Measurements from ENCODE around the gene CDK6.

CDK6 gene

GRCh38 chr7:92788559-92789183 is 47.7 kb downstream of the CDK6 start:
- no peak for DNase-seq

DNA sequence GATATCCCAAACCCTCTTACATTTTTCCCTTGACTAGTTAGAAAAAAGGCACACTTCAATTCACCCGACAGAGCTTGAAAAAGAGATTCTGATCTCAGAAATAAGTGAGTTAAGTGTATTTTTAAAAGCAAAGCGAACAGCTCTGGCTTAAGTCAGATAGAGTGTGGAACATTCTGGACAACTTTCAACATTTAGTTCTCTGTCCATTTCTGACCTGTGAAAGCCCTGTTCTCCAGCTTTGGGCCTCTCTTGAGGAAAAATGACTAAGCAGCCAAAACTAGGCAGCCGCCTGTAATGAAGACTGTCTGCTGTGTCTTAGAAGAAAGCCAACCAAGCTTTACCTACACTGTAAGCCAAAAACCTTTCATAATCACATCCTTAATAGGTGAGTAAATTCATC is 50.5 kb downstream of the CDK6 start:
- peak; percentile 45 for DNase-seq

DNA sequence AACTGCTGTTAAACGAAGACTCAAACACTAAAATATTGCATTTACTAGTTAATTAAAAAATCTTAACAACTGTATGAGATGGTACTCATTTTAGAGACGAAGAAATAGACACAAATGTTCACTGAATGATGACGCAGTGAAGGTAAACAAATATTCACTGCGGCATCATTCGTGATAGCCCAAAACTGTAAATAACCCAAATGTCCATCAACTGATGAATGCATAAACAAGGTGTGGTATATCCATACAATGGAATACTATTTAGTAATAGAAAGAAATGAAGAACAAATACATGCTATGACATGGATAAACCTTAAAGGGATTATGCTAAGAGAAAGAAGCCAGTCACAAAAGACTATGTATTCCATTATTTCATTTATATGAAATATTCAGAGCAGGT is 51.4 kb downstream of the CDK6 start:
- DNase-seq, result no peak

GRCh38 chr7:92783260-92784201 is 52.8 kb downstream of the CDK6 start:
- no peak for DNase-seq

DNA sequence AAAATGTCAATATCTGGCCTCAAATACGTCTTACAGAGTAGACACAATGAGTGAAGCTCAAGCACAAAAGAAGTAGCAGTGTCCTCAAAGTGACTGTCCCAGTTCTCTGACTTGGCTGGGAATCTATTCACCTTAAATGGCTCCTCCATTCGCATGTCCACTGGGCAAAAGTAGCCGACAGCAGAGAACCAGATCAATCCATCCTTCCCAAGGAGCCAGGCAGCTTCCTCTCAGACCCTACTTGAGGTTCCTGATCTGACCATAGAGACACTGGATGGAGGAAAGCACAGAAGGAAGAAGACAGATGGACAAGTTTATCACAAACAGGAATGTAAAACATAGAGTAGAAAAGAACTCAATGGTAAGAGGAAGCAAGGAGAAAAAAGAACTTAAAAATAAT is 53.5 kb downstream of the CDK6 start:
- no peak for DNase-seq

GRCh38 chr7:92782236-92782635 is 54.1 kb downstream of the CDK6 start:
- no peak for DNase-seq

- peak; percentile 54 for DNase-seq
Measured at GRCh38 chr7:92781117-92781720, 55.2 kb downstream of the CDK6 start.

DNA sequence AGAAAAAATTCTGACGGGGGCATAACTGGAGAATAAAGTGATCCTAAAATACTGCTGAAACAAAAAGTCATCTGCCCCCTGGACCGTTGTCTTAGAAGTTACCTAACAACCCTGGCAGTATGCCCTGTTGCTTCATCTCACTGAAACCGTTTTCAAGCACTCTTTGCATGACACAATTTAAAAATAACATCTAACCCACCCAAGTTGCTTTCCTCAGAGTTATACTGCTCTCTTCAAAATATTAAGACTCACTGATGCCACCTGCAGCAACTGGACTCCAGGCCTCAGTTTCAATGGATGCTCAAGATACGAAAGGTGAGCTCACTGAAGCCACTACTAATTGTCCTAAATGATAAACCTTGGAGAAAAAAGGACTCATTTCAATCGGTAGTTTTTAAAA is 57.4 kb downstream of the CDK6 start:
- no peak for DNase-seq

DNA sequence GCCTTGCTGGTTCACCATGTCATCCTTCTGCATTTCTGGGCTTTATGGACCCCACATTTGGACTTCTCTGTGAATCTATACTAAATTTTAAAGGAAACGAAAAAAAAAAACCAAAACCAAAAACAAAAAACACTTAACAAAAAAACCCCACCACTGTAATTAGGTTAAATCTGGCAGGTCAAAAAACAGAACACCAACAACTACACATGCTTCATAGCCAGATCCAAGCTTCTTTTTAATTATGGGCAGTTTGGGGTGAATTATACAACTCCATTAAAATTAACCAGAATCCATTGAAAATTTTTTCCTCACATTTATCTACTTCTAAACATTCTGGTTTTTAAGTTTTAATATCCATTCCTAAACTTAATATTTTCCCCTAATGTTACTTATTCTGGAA is 58.4 kb downstream of the CDK6 start:
- no peak for DNase-seq

GRCh38 chr7:92773808-92774207 is 62.6 kb downstream of the CDK6 start:
- no peak for DNase-seq

DNA sequence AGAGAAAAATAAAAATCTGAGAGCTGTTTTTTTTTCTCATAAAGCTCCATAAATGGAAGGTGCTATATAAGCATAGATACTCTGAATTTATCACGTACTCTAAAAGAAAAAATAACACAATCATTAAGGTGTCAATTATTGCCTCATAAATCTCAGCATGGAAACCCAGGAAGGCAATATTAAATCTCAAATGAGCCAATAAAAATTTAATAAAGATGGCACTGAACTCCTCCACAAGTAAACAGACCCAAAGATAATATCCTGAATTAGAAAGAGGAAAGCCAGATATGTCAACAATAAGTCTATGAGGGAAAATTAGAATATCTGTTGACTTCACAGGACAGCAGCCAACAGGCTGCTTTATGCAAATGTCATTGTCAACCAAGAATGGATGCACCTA is 66.5 kb downstream of the CDK6 start:
- DNase-seq, result no peak

- DNase-seq, result no peak
Measured at GRCh38 chr7:92769394-92769699, 67.0 kb downstream of the CDK6 start.

DNA sequence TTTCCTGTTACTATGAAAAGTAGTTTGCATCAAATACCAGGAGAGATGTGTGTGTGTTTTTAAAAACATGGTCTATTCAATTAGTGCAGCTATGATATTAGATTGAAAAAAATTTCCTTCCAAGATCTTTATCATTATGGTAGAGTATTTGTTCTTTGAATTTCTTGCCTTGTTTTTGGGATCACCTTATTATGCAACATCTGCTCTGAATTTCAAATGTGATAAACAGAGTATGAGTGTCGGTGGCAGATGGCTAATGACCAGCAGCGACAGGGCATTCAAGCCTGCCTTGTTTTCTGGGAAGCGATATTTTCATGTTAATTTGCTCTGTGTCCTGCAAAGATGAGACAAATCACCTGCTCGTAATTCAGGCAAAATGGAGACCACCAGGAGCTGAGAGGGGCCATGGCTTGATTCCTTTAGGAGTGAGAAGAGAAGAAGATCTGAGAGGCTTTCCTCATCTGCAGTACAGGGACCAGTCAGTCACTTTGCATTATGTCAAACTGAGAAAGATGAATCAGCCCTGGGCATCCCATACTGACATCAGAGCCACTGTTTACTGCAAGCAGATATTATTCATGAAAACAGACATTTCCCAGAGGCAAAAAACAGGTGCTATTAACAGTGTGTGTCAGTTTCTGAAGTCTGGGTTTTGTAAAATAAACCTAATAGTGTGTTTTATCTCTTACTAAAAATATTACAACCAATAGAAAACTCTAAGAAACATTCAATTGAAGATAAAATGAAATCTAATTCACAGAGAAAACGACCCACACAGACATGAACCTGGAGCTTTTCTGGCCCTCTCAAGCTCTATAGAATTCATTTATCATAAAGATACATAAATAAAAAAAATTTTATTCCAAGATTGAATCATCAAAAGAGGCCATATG is 67.6 kb downstream of the CDK6 start:
- DNase-seq, result no peak

- DNase-seq, result no peak
Measured at GRCh38 chr7:92767437-92767836, 68.9 kb downstream of the CDK6 start.

- DNase-seq, result no peak
Measured at GRCh38 chr7:92766461-92767003, 69.8 kb downstream of the CDK6 start.

DNA sequence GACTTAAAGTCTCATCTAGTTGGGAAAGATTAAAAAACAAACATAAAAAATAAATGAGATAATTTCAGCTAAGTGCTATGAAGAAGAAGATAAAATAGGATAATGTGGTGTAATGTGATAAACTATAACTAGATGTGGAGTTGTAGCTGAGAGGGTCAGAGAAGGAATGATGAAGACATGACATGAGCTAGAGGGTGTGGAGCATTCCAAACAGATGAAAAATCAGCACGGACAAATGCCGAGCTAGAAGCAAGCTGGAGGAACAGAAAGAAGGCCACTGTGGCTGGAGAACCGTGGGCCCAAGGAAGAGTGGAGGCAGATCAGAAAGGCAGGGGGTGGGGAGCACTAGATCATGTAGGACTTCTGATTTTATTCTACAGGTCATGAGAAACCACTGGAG is 70.6 kb downstream of the CDK6 start:
- DNase-seq, result no peak

- DNase-seq, result no peak
Measured at GRCh38 chr7:92763636-92764423, 72.5 kb downstream of the CDK6 start.

- DNase-seq, result no peak
Measured at GRCh38 chr7:92762851-92763250, 73.5 kb downstream of the CDK6 start.

- DNase-seq, result no peak
Measured at GRCh38 chr7:92761391-92762097, 74.8 kb downstream of the CDK6 start.

- DNase-seq, result no peak
Measured at GRCh38 chr7:92758796-92759431, 77.5 kb downstream of the CDK6 start.
